ENCODE measurements around the gene ACER2.

GRCh38 chr9:19404283-19405075 is 4.3 kb upstream of the ACER2 start:
- TF ChIP-seq, protein P1, sequence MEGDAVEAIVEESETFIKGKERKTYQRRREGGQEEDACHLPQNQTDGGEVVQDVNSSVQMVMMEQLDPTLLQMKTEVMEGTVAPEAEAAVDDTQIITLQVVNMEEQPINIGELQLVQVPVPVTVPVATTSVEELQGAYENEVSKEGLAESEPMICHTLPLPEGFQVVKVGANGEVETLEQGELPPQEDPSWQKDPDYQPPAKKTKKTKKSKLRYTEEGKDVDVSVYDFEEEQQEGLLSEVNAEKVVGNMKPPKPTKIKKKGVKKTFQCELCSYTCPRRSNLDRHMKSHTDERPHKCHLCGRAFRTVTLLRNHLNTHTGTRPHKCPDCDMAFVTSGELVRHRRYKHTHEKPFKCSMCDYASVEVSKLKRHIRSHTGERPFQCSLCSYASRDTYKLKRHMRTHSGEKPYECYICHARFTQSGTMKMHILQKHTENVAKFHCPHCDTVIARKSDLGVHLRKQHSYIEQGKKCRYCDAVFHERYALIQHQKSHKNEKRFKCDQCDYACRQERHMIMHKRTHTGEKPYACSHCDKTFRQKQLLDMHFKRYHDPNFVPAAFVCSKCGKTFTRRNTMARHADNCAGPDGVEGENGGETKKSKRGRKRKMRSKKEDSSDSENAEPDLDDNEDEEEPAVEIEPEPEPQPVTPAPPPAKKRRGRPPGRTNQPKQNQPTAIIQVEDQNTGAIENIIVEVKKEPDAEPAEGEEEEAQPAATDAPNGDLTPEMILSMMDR (IDR thresholded peaks at IDR 0.05; ENCODE audit: poor library complexity): no peak
- TF ChIP-seq EZH2phosphoT487 (IDR thresholded peaks at IDR 0.05; ENCODE audit: low read depth, severe bottlenecking, unreplicated experiment): no peak

Data from hepatocyte (in vitro differentiated cells).